Measurements from ENCODE around the gene KLK15. TPM values are rescaled to one million over a fixed set of nuclear protein-coding genes. Genes with fewer than 3 reads are reported as not detected.
A peak's percentile ranks its signal among the peaks of the same experiment; 100 is the strongest.

The KLK15 gene
- total RNA-seq, 1 experiment from 2014 or later, result not detected

Small RNA genes within 50 kb of the gene (small RNA-seq; reads per million reads assigned to genes)
- gene SNORD88A (387 reads per million, percentile 100 among the genes with 10 or more reads in this experiment), gene SNORD88B (not detected), gene SNORD88C (not detected)

Other genes starting within 250 kb of the KLK15 start
- 0.11 TPM in 1 of 2 replicates, not detected in the other for gene SYT3, start 193.7 kb downstream of the KLK15 start, total RNA-seq (2014; rRNA removed; shearing (Covaris generic); ENCODE audit: low replicate concordance)
- 1.1 TPM in 1 of 2 replicates, not detected in the other for gene C19orf81, start 184.1 kb downstream of the KLK15 start, total RNA-seq (2014; rRNA removed; shearing (Covaris generic); ENCODE audit: low replicate concordance)
- gene SHANK1, start 113.8 kb downstream of the KLK15 start, total RNA-seq (2014; rRNA removed; shearing (Covaris generic); ENCODE audit: low replicate concordance), result not detected in 2 replicates
- gene CLEC11A, start 110.2 kb downstream of the KLK15 start, total RNA-seq (2014; rRNA removed; shearing (Covaris generic); ENCODE audit: low replicate concordance), result 0.47 and 1.6 TPM in 2 replicates
- gene GPR32, start 63.1 kb downstream of the KLK15 start, total RNA-seq (2014; rRNA removed; shearing (Covaris generic); ENCODE audit: low replicate concordance), result not detected in 2 replicates
- gene ACP4, start 43.2 kb downstream of the KLK15 start, total RNA-seq (2014; rRNA removed; shearing (Covaris generic); ENCODE audit: low replicate concordance), result not detected in 2 replicates
- gene KLK1, start 9.8 kb downstream of the KLK15 start, total RNA-seq (2014; rRNA removed; shearing (Covaris generic); ENCODE audit: low replicate concordance), result not detected in 2 replicates
- gene KLK3, start 21.3 kb upstream of the KLK15 start, total RNA-seq (2014; rRNA removed; shearing (Covaris generic); ENCODE audit: low replicate concordance), result not detected in 2 replicates
- gene KLK2, start 39.9 kb upstream of the KLK15 start, total RNA-seq (2014; rRNA removed; shearing (Covaris generic); ENCODE audit: low replicate concordance), result 0.11 and 1.8 TPM in 2 replicates
- gene KLK4, start 77.8 kb upstream of the KLK15 start, total RNA-seq (2014; rRNA removed; shearing (Covaris generic); ENCODE audit: low replicate concordance), result not detected in 2 replicates
- gene KLK5, start 119.5 kb upstream of the KLK15 start, total RNA-seq (2014; rRNA removed; shearing (Covaris generic); ENCODE audit: low replicate concordance), result not detected in 2 replicates
- not detected in 2 replicates for gene KLK6, start 136.0 kb upstream of the KLK15 start, total RNA-seq (2014; rRNA removed; shearing (Covaris generic); ENCODE audit: low replicate concordance)
- gene KLK7, start 150.3 kb upstream of the KLK15 start, total RNA-seq (2014; rRNA removed; shearing (Covaris generic); ENCODE audit: low replicate concordance), result not detected in 2 replicates
- gene KLK8, start 168.0 kb upstream of the KLK15 start, total RNA-seq (2014; rRNA removed; shearing (Covaris generic); ENCODE audit: low replicate concordance), result not detected in 2 replicates
- gene KLK10, start 186.1 kb upstream of the KLK15 start, total RNA-seq (2014; rRNA removed; shearing (Covaris generic); ENCODE audit: low replicate concordance), result not detected in 2 replicates
- not detected in 2 replicates for gene KLK11, start 193.0 kb upstream of the KLK15 start, total RNA-seq (2014; rRNA removed; shearing (Covaris generic); ENCODE audit: low replicate concordance)
- not detected in 2 replicates for gene KLK12, start 201.4 kb upstream of the KLK15 start, total RNA-seq (2014; rRNA removed; shearing (Covaris generic); ENCODE audit: low replicate concordance)
- not detected in 2 replicates for gene KLK13, start 231.5 kb upstream of the KLK15 start, total RNA-seq (2014; rRNA removed; shearing (Covaris generic); ENCODE audit: low replicate concordance)
- 0.48 TPM in 1 of 2 replicates, not detected in the other for gene KLK14, start 249.3 kb upstream of the KLK15 start, total RNA-seq (2014; rRNA removed; shearing (Covaris generic); ENCODE audit: low replicate concordance)

All from Karpas-422 (cell line).